Activated naive CD4-positive, alpha-beta T cell treated with anti-CD3 and anti-CD28 coated beads for 36 hours (primary cell): Measurements from ENCODE around the gene SEMA4G. TPM values are rescaled to one million over a fixed set of nuclear protein-coding genes. Genes with fewer than 3 reads are reported as not detected.

ENCODE experiments used
- microRNA-seq: library from miRNA; unstranded; fragments of <30 nt; microRNA quantifications from one replicate; pipeline ENCODE4 v1.2.0, GENCODE V29; 2022; ENCODE audit warnings: borderline microRNAs expressed, borderline replicate concordance
- total RNA-seq, 2 experiments: library from RNA; stranded (reverse); gene quantifications; one replicate each; pipeline ENCODE4 v1.2.3, GENCODE V29; 2021

Gene SEMA4G
- total RNA-seq, 2 experiments from 2014 or later = 0.48 to 0.59 TPM

Small RNAs within 50 kb of the gene (microRNA-seq; reads per million reads assigned to microRNA genes)
- gene MIR608 = not detected

Other genes starting within 250 kb of the SEMA4G start
- not detected for gene PAX2, start 223.9 kb upstream of the SEMA4G start, total RNA-seq
- gene SLF2, start 56.5 kb upstream of the SEMA4G start, total RNA-seq = 10 to 100 TPM; 29.3 to 30.3 TPM
- 10 to 100 TPM; 45.0 to 47.3 TPM for gene MRPL43, start 18.0 kb downstream of the SEMA4G start, total RNA-seq
- 10 to 100 TPM; 10.4 to 11.4 TPM for gene TWNK, start 18.0 kb downstream of the SEMA4G start, total RNA-seq
- 1 to 10 TPM; 8.3 to 8.9 TPM for gene LZTS2, start 30.3 kb downstream of the SEMA4G start, total RNA-seq
- gene PDZD7, start 61.6 kb downstream of the SEMA4G start, total RNA-seq = under 1 TPM; 0.37 to 0.62 TPM
- 10 to 100 TPM; 15.7 to 17.1 TPM for gene SFXN3, start 61.7 kb downstream of the SEMA4G start, total RNA-seq
- under 1 TPM; 0.52 to 0.62 TPM for gene KAZALD1, start 92.5 kb downstream of the SEMA4G start, total RNA-seq
- not detected for gene TLX1, start 161.8 kb downstream of the SEMA4G start, total RNA-seq